ENCODE results near the gene TOMM5. TPM values are rescaled to one million over a fixed set of nuclear protein-coding genes. Genes with fewer than 3 reads are reported as not detected.

TOMM5 gene
- total RNA-seq, 1 donor from 2014 or later: 52.5 TPM

DNA sequence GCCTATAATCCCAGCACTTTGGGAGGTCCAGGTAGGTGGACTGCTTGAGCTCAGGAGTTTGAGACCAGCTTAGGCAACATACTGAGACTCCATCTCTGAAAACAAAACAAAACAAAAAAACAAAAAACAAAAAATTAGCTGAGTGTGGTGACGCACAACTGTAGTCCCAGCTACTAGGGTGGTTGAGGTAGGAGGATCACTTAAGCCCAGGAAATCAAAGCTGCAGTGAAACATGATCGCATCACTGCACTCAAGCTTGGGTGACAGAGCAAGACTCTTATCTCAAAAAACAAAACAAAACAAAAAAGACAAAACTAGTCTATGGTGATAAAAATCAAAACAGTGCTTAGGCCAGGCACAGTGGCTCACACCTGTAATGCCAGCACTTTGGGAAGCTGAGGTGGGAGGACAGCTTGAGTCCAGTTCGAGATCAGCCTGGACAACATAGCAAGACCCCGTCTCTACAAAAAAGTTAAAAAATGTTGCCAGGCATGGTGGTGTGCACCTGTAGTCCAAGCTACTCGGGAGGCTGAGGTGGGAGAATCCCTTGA, 45.0 kb downstream of the TOMM5 start:
- H3K9me3 Mint-ChIP-seq (ENCODE audit: unreplicated experiment): no peaks in the 10 kb centered on the region
- H3K4me3 Mint-ChIP-seq (ENCODE audit: unreplicated experiment): no peak overlapping the region
- no peaks in the 10 kb centered on the region for H3K27me3 Mint-ChIP-seq (ENCODE audit: unreplicated experiment)
- DNase-seq (ENCODE audit: low spot score): no peak
- no peak overlapping the region for H3K27ac Mint-ChIP-seq (ENCODE audit: unreplicated experiment)
- no peaks in the 10 kb centered on the region for H3K4me1 Mint-ChIP-seq (ENCODE audit: unreplicated experiment)
- H3K36me3 Mint-ChIP-seq (ENCODE audit: low read depth, unreplicated experiment): no peaks in the 10 kb centered on the region
- TF ChIP-seq, protein P1, sequence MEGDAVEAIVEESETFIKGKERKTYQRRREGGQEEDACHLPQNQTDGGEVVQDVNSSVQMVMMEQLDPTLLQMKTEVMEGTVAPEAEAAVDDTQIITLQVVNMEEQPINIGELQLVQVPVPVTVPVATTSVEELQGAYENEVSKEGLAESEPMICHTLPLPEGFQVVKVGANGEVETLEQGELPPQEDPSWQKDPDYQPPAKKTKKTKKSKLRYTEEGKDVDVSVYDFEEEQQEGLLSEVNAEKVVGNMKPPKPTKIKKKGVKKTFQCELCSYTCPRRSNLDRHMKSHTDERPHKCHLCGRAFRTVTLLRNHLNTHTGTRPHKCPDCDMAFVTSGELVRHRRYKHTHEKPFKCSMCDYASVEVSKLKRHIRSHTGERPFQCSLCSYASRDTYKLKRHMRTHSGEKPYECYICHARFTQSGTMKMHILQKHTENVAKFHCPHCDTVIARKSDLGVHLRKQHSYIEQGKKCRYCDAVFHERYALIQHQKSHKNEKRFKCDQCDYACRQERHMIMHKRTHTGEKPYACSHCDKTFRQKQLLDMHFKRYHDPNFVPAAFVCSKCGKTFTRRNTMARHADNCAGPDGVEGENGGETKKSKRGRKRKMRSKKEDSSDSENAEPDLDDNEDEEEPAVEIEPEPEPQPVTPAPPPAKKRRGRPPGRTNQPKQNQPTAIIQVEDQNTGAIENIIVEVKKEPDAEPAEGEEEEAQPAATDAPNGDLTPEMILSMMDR (IDR thresholded peaks at IDR 0.05; ENCODE audit: unreplicated experiment): no peak

DNA sequence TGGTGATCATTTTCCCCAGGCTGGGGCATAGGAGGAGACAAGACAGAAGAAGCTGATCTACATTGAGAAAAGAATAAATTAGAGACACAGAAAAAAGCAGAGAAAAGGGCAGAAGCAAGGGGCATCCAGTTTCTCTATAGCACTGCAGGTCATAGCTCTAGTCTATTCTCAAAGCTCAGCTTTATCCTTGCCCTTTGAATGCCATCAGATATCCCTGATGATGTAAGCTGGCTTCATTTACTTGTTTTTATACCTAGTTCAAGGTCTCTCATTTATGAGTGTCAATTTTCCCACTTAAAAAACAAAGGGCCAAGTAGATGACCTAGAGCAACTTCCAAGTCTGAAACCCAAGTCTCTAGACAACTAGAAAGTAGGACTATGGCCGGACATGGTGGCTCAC, 48.9 kb downstream of the TOMM5 start:
- Mint-ChIP-seq H3K36me3 (ENCODE audit: low read depth, unreplicated experiment) (peaks cover 12% of the 10 kb centered on the region), H3K4me1 (ENCODE audit: unreplicated experiment) (no peaks in the 10 kb centered on the region), H3K27ac (ENCODE audit: unreplicated experiment) (no peak overlapping the region), H3K9me3 (ENCODE audit: unreplicated experiment) (no peaks in the 10 kb centered on the region), H3K27me3 (ENCODE audit: unreplicated experiment) (no peaks in the 10 kb centered on the region), H3K4me3 (ENCODE audit: unreplicated experiment) (no peak overlapping the region)
- no peak for DNase-seq (ENCODE audit: low spot score)
- TF ChIP-seq, protein P1 (IDR thresholded peaks at IDR 0.05; ENCODE audit: unreplicated experiment): no peak

DNA sequence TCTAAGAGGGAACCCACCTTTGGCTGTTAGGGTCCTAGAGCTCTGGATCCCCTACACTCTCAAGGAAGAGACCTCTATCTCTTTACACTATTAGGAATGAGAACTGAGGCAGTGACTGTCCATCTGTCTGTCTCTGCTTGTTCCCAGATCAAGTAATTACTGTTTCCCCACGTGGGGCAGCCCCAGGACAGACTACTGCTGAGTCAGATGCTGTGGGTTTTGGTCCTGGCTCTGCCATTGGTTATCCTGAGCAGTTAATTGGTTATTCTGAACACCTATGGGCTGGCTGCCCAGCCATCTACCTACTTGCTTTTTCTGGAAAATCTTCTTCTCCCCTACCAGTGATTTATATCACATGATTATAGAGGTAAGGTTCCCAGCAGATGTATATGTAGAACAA, 49.5 kb downstream of the TOMM5 start:
- Mint-ChIP-seq H3K4me1 (ENCODE audit: unreplicated experiment) (no peaks in the 10 kb centered on the region), H3K9me3 (ENCODE audit: unreplicated experiment) (no peaks in the 10 kb centered on the region), H3K36me3 (ENCODE audit: low read depth, unreplicated experiment) (peaks cover 16% of the 10 kb centered on the region), H3K4me3 (ENCODE audit: unreplicated experiment) (no peak overlapping the region), H3K27me3 (ENCODE audit: unreplicated experiment) (peaks cover 4% of the 10 kb centered on the region), H3K27ac (ENCODE audit: unreplicated experiment) (no peak overlapping the region)
- TF ChIP-seq, protein P1 (IDR thresholded peaks at IDR 0.05; ENCODE audit: unreplicated experiment): no peak
- no peak for DNase-seq (ENCODE audit: low spot score)

DNA sequence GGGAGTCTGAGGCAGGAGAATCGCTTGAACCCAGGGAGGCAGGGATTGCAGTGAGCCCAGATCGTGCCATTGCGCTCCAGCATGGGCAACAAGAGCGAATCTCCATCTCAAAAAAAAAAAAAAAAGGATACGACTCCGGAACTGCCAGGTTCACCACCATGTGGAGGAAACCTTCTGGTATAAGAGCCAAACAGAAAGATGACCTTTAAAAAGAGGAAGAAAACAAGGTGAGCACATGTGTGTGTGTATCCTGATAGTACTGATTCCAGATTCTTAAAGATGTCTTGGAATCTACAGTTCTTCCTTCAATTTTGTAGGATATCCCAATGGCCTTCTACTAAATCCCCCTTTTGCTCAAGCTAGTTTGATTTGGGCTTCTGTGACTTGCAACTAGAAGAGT, 49.9 kb downstream of the TOMM5 start:
- Mint-ChIP-seq H3K4me3 (ENCODE audit: unreplicated experiment) (no peak overlapping the region), H3K9me3 (ENCODE audit: unreplicated experiment) (no peaks in the 10 kb centered on the region), H3K36me3 (ENCODE audit: low read depth, unreplicated experiment) (peaks cover 16% of the 10 kb centered on the region), H3K27ac (ENCODE audit: unreplicated experiment) (no peak overlapping the region), H3K4me1 (ENCODE audit: unreplicated experiment) (no peaks in the 10 kb centered on the region), H3K27me3 (ENCODE audit: unreplicated experiment) (peaks cover 4% of the 10 kb centered on the region)
- TF ChIP-seq, protein P1 (IDR thresholded peaks at IDR 0.05; ENCODE audit: unreplicated experiment): no peak
- no peak for DNase-seq (ENCODE audit: low spot score)

DNA sequence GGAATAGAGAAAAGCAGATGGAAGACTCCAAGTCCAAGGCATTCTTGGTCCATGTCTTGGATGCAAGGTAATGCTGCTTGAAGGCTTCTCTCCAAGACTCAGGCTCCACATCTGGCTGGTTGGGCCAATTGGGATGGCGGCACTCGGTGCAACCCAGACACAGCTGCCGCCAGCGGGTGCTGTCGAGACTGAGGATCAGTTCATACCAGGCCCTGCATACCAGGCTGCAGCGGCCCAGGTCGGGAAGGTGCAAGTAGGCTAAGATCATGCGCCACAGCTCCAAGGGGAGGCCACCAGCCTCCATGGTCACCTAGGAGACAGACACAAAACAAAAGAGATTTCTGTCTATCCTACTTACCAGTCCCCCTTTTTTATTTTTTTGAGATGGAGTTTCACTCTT, 50.9 kb downstream of the TOMM5 start:
- Mint-ChIP-seq H3K27ac (ENCODE audit: unreplicated experiment) (no peak overlapping the region), H3K27me3 (ENCODE audit: unreplicated experiment) (peaks cover 4% of the 10 kb centered on the region), H3K4me1 (ENCODE audit: unreplicated experiment) (no peaks in the 10 kb centered on the region), H3K36me3 (ENCODE audit: low read depth, unreplicated experiment) (peaks cover 24% of the 10 kb centered on the region), H3K4me3 (ENCODE audit: unreplicated experiment) (no peak overlapping the region), H3K9me3 (ENCODE audit: unreplicated experiment) (no peaks in the 10 kb centered on the region)
- DNase-seq (ENCODE audit: low spot score): no peak
- TF ChIP-seq, protein P1 (IDR thresholded peaks at IDR 0.05; ENCODE audit: unreplicated experiment): no peak

Measured in endothelial cell (in vitro differentiated cells).